GM18499 (cell line): Measurements from ENCODE around the gene GLMN.

ENCODE experiments used
- ATAC-seq: cut with Tn5 transposase; IDR thresholded peaks from one replicate; pipeline ENCODE4 v1.9.1; 2021; ENCODE audit warnings: moderate number of reproducible peaks; ENCODE audit not compliant: insufficient read depth, unreplicated experiment

The GLMN gene

DNA sequence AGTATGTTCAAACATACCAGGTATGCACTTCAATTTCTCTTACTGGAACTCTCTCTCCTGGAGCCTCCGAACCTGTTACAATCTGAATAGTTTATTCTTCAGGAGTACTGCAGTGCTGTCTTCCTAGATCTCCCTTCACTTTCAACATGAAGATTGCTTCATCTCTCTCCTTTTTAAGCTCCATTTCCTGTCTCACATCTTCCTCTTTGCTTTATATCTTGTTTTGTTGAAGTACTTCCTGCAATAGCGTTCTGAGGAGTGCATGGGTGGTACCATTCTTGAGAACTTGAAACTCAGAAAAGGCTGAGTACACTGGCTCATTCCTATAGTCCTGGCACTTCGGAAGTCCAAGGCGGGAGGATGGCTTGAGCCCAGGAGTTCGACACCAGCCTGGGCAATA is 96.8 kb downstream of the GLMN start:
- no peak for ATAC-seq
